ENCODE data around the gene RASA3.

- TF ChIP-seq GATA2 (IDR thresholded peaks at IDR 0.05; ENCODE audit: low read depth, low read length): no peak
- TF ChIP-seq GATA3 (IDR thresholded peaks at IDR 0.05; ENCODE audit: low read depth, low read length): no peak
Observed at GRCh38 chr13:114146173-114146572, 13.8 kb upstream of the RASA3 start.
